ENCODE results near the gene SLC7A1. TPM values are rescaled to one million over a fixed set of nuclear protein-coding genes. Genes with fewer than 3 reads are reported as not detected.
A peak's percentile ranks its signal among the peaks of the same experiment; 100 is the strongest.

SLC7A1 gene
- total and polyA plus RNA-seq, 2 of the 4 experiments (the other 2 are of a cell fraction): 9.7 to 22.3 TPM

DNA sequence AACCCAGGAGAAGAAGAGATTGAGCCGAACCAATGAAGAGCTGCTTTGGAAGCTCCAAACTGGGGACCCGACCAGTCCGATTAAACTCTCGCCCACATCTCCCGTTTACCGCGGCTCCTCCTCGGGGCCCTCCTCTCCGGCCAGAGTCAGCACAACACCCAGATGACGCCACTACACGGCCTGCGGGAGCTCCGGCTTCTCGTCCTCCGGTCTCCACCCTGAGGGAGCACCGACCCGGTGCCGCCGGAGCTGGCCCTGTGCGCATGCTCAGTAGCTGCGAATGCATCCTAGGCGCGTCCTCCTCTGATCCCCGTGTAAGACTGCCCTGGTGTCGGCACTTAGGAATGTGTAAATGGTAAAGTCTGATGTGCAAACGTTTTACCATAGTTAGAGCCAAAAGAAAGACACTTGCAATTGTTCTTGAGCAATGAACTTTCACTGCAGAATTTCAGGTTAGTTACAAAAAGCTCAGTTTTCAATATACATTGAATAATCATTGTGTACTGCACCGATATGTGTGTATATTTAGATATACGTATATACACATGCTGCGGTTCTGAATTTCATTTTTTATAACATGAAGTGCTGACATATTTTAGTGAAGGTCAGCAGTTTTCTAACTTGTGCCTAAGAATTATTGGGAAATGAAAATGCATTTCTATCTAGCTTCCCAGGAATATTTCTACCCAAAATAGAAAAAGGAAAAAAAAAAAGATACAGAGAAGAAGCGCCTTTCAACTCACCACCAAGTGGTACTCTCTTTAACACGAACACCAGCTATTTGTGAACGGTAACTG is 92.2 kb downstream of the SLC7A1 start:
- H3K4ac ChIP-seq (ENCODE audit: low read depth, low read length): no peak overlapping the region
- BruUV-seq (replicated peaks): no TSS peak
- no peak overlapping the region for H2BK5ac ChIP-seq (ENCODE audit: low read depth, low read length, poor library complexity, severe bottlenecking)
- H3K9ac ChIP-seq (ENCODE audit: low read depth, low read length): no peak overlapping the region
- CTCF ChIA-PET: interaction anchor here (1.5 kb wide), 1 partner anchor 205 kb away, joined by 4 read pairs; no protein-coding TSS in a partner anchor
- no peaks in the 10 kb centered on the region for H3K36me3 ChIP-seq (ENCODE audit: control insufficient read depth, insufficient read depth, low read length)
- TF ChIP-seq, protein P1, sequence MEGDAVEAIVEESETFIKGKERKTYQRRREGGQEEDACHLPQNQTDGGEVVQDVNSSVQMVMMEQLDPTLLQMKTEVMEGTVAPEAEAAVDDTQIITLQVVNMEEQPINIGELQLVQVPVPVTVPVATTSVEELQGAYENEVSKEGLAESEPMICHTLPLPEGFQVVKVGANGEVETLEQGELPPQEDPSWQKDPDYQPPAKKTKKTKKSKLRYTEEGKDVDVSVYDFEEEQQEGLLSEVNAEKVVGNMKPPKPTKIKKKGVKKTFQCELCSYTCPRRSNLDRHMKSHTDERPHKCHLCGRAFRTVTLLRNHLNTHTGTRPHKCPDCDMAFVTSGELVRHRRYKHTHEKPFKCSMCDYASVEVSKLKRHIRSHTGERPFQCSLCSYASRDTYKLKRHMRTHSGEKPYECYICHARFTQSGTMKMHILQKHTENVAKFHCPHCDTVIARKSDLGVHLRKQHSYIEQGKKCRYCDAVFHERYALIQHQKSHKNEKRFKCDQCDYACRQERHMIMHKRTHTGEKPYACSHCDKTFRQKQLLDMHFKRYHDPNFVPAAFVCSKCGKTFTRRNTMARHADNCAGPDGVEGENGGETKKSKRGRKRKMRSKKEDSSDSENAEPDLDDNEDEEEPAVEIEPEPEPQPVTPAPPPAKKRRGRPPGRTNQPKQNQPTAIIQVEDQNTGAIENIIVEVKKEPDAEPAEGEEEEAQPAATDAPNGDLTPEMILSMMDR (conservative IDR thresholded peaks at IDR 0.05; ENCODE audit: low read depth, low read length): no peak
- TF ChIP-seq SMC3 (IDR thresholded peaks at IDR 0.05; ENCODE audit: low read depth, low read length) (no peak), POLR2A (IDR thresholded peaks at IDR 0.05; ENCODE audit: low read depth, low read length) (no peak), MAFK (IDR thresholded peaks at IDR 0.05; ENCODE audit: low read depth, low read length) (peak; percentile 76), RFX5 (IDR thresholded peaks at IDR 0.05; ENCODE audit: low read depth, low read length) (no peak), RCOR1 (IDR thresholded peaks at IDR 0.05; ENCODE audit: insufficient replicate concordance, low read length) (no peak)
- peak; percentile 64 for ATAC-seq (ENCODE audit: low read depth)
- H4K91ac ChIP-seq (ENCODE audit: insufficient read depth, low read depth, low read length): no peak overlapping the region
- no peaks in the 10 kb centered on the region for H3K79me1 ChIP-seq (ENCODE audit: low read depth in 1 of 2, low read length in 2 of 2)
- no peak overlapping the region for H4K8ac ChIP-seq (ENCODE audit: low read depth in 2 of 2, low read length in 2 of 2)
- H3K14ac ChIP-seq (replicated peaks; ENCODE audit: low read depth, low read length): no peak overlapping the region
- H3K18ac ChIP-seq (ENCODE audit: low read depth, low read length): no peak overlapping the region
- H3K9me3 ChIP-seq (ENCODE audit: control insufficient read depth, insufficient read depth, low read length): no peaks in the 10 kb centered on the region
- H2AK9ac ChIP-seq (replicated peaks; ENCODE audit: low read depth, low read length, poor library complexity): no peak overlapping the region
- peaks cover 6% of the 10 kb centered on the region for H4K20me1 ChIP-seq (ENCODE audit: insufficient read depth, low read length)
- intact Hi-C loops (cut with micrococcal nuclease) (no loop called here), in situ Hi-C loops (cut with MboI; ENCODE audit: low sequenced_read_pairs) (no loop called here), dilution Hi-C loops (cut with HindIII; ENCODE audit: low sequenced_read_pairs, unreplicated experiment) (no loop called here)
- no peak overlapping the region for H3K56ac ChIP-seq (ENCODE audit: extremely low read depth, insufficient read depth, low read length)
- H2BK120ac ChIP-seq (ENCODE audit: low read depth, low read length): no peak overlapping the region
- H2AK5ac ChIP-seq (ENCODE audit: low read depth, low read length): no peak overlapping the region
- no peak overlapping the region for H4K5ac ChIP-seq (ENCODE audit: low read depth, low read length)
- H3K4me2 ChIP-seq (ENCODE audit: low read depth, low read length): peak overlapping the region; percentile 69
- POLR2A ChIA-PET (ENCODE audit: unreplicated experiment): interaction anchor here (0.6 kb wide), 1 partner anchor 10 kb away, joined by 3 read pairs; no protein-coding TSS in a partner anchor
- H3K9me1 ChIP-seq (ENCODE audit: insufficient read depth, low read length): no peaks in the 10 kb centered on the region
- H3K27me3 ChIP-seq (ENCODE audit: control insufficient read depth, insufficient read depth, low read length): peaks cover 19% of the 10 kb centered on the region
- H3K23ac ChIP-seq (ENCODE audit: low read depth, low read length): no peak overlapping the region
- DNase-seq: peak; percentile 27
- H2BK20ac ChIP-seq (ENCODE audit: low read depth, low read length): no peak overlapping the region
- WGBS, 2 experiments (ENCODE audit: extremely low coverage in 2 of 2, insufficient read length in 1 of 2): 34% methylated on average over 6 of the region's 32 CpGs; no CpG with 5 or more reads in 1 of the 2 experiments
- H2BK15ac ChIP-seq (ENCODE audit: low read depth, low read length): no peak overlapping the region
- no peak overlapping the region for H3K27ac ChIP-seq (ENCODE audit: insufficient read depth, low read length)
- H3K4me1 ChIP-seq (ENCODE audit: control insufficient read depth, insufficient read depth, low read length): no peaks in the 10 kb centered on the region
- peak overlapping the region; percentile 73 for H2AFZ ChIP-seq (replicated peaks; ENCODE audit: low read length, poor library complexity)
- no peak overlapping the region for H3K4me3 ChIP-seq (ENCODE audit: insufficient read depth, low read depth, low read length)
